Epithelial cell of esophagus (primary cell): ENCODE results near the gene ZC3H11A.

Experiments used
- DNase-seq: peaks from one replicate; pipeline ENCODE4 v3.0.0; 2010; ENCODE audit warnings: low read depth
- H3K4me3 ChIP-seq: 2 replicates; pipeline ENCODE4 v1.5.1; 2011; ENCODE audit warnings: mild to moderate bottlenecking, low read length, control low read depth
- TF ChIP-seq, protein P1 (sequence below): IDR thresholded peaks from 2 replicates; pipeline ENCODE4 v1.5.1; 2011; ENCODE audit warnings: low read depth, mild to moderate bottlenecking, low read length, control low read depth, inconsistent platforms; ENCODE audit not compliant: insufficient read depth; ENCODE audit errors: missing control alignments

ZC3H11A gene

GRCh38 chr1:203772836-203773235 is 22.6 kb upstream of the ZC3H11A start:
- TF ChIP-seq, protein P1, sequence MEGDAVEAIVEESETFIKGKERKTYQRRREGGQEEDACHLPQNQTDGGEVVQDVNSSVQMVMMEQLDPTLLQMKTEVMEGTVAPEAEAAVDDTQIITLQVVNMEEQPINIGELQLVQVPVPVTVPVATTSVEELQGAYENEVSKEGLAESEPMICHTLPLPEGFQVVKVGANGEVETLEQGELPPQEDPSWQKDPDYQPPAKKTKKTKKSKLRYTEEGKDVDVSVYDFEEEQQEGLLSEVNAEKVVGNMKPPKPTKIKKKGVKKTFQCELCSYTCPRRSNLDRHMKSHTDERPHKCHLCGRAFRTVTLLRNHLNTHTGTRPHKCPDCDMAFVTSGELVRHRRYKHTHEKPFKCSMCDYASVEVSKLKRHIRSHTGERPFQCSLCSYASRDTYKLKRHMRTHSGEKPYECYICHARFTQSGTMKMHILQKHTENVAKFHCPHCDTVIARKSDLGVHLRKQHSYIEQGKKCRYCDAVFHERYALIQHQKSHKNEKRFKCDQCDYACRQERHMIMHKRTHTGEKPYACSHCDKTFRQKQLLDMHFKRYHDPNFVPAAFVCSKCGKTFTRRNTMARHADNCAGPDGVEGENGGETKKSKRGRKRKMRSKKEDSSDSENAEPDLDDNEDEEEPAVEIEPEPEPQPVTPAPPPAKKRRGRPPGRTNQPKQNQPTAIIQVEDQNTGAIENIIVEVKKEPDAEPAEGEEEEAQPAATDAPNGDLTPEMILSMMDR, result no peak
- no peak for DNase-seq

DNA sequence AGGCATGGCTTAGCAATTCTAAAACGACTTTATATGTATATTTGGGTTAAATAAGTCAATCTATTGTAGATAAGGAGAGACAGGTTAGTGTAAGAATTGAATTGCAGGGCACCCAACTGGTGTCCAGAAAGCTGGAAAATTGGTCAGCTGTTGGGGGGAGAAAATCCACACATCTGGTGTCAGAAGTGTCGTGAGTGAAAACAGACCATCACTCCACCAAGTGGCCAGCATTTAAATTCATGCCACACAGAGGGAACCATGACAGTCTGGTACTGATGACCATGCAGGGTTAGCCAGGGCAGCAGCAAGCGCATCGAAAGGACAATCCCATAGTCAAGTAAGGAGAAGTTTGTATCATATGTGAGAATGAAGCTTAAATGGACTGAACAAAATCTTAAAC is 18.8 kb upstream of the ZC3H11A start:
- DNase-seq, result peak; percentile 43
- no peak overlapping the region for H3K4me3 ChIP-seq
- TF ChIP-seq, protein P1, result peak; percentile 34

More at GRCh38 chr1:203772836-203773235, 22.6 kb upstream of the ZC3H11A start:
- no peak overlapping the region for H3K4me3 ChIP-seq

- TF ChIP-seq, protein P1, result no peak
- H3K4me3 ChIP-seq, result no peak overlapping the region
- DNase-seq, result no peak
Observed at GRCh38 chr1:203777596-203777995, 17.8 kb upstream of the ZC3H11A start.

DNA sequence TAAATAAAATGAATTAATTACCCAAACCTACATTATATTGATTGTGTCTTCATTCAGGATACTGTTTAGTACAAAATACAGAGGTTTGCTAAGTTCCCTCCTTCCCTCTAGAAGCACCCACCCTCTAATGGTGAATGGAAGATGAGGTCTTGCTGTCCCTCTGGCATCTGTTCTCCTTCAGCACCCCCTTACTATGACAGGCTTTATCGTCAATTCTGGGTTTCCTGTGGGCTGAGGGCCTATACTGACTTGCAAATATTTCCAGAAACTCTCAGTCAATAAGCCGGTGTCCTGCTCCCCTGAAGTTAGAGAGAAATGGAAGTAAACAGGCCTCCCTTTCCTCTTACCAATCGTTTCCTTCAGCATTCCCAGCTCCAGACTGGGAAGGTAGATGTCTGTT is 17.3 kb upstream of the ZC3H11A start:
- TF ChIP-seq, protein P1, result no peak
- H3K4me3 ChIP-seq, result no peak overlapping the region
- DNase-seq, result no peak

GRCh38 chr1:203778789-203779188 is 16.6 kb upstream of the ZC3H11A start:
- TF ChIP-seq, protein P1, result no peak
- no peak for DNase-seq
- no peak overlapping the region for H3K4me3 ChIP-seq

GRCh38 chr1:203781962-203782361 is 13.5 kb upstream of the ZC3H11A start:
- no peak overlapping the region for H3K4me3 ChIP-seq
- TF ChIP-seq, protein P1, result no peak
- DNase-seq, result no peak

- TF ChIP-seq, protein P1, result no peak
- DNase-seq, result no peak
- H3K4me3 ChIP-seq, result no peak overlapping the region
Observed at GRCh38 chr1:203789966-203790365, 5.5 kb upstream of the ZC3H11A start.
